ENCODE measurements around the gene GXYLT2.
A peak's percentile ranks its signal among the peaks of the same experiment; 100 is the strongest.

DNA sequence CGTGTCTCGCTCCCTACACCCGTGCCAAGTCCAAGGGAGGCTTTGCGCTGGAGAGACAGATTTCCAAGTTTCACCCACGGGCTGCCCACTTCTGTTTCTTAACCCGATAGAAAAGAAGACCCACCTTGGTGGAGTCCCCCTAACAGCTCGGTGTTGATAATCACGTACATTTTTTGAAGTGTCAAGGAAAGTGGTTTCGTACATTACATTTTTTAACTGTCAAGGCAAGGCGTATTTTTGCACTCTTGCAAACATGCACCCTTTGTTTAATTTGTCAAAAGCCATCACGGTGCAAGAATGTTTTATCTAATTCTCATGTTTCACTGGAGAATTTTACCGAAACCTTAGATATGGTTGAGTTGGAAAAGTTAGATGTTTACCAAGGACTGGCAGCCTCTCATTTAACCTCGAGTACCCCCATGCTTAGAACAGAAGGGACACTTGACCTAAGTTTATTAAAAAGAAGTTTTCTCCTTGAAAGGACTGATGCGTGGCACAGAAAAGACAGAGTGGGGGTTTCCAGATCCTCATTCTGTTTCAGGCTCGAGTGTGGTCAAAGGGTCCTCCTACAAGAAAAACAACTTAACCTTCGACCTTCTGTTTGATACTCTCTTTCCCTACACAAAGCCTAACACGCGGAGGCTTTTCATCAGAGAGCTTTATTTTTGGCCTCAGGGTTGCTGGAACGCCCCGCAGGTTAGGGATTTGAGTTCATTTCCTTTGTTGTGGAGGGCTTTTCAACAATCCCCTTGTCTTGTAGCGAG lies 882 bp downstream of the GXYLT2 start:
- no peak for TF ChIP-seq SIN3A (IDR thresholded peaks at IDR 0.05; ENCODE audit: borderline replicate concordance, low read depth, low read length)
- TF ChIP-seq DNMT3B (CRISPR knock-in tag; conservative IDR thresholded peaks at IDR 0.05), result no peak
- TF ChIP-seq ZZZ3 (CRISPR knock-in tag; IDR thresholded peaks at IDR 0.05; ENCODE audit: borderline replicate concordance), result no peak
- 0 out of 2 replicates have a peak, but pooled peaks have one; percentile 35 for TF ChIP-seq HDAC2 (CRISPR knock-in tag; IDR thresholded peaks at IDR 0.05)
- TF ChIP-seq, protein P1, sequence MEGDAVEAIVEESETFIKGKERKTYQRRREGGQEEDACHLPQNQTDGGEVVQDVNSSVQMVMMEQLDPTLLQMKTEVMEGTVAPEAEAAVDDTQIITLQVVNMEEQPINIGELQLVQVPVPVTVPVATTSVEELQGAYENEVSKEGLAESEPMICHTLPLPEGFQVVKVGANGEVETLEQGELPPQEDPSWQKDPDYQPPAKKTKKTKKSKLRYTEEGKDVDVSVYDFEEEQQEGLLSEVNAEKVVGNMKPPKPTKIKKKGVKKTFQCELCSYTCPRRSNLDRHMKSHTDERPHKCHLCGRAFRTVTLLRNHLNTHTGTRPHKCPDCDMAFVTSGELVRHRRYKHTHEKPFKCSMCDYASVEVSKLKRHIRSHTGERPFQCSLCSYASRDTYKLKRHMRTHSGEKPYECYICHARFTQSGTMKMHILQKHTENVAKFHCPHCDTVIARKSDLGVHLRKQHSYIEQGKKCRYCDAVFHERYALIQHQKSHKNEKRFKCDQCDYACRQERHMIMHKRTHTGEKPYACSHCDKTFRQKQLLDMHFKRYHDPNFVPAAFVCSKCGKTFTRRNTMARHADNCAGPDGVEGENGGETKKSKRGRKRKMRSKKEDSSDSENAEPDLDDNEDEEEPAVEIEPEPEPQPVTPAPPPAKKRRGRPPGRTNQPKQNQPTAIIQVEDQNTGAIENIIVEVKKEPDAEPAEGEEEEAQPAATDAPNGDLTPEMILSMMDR (CRISPR knock-in tag; IDR thresholded peaks at IDR 0.05), result no peak
- no peak for TF ChIP-seq POLR2A (IDR thresholded peaks at IDR 0.05; ENCODE audit: insufficient read depth in 1 of 2, low read depth in 2 of 2, low read length in 2 of 2)
- TF ChIP-seq ZNF124 (CRISPR knock-in tag; IDR thresholded peaks at IDR 0.05), result no peak

Measured in HepG2 (cell line).